GM19043 (cell line): Measurements from ENCODE around the gene ERC1.
"Not testable (repeated sequence)": the region's sequence is repeated elsewhere in the genome, so short reads cannot be mapped to it uniquely, and the experiment has no call there.

Experiments used
- ATAC-seq: cut with Tn5 transposase; IDR thresholded peaks from one replicate; pipeline ENCODE4 v1.9.1; 2021; ENCODE audit warnings: low read depth; ENCODE audit not compliant: unreplicated experiment

Gene ERC1

GRCh38 chr12:1339618-1340319 lies 348.7 kb downstream of the ERC1 start:
- ATAC-seq = no peak

- not testable (repeated sequence) for ATAC-seq
Observed at GRCh38 chr12:1341270-1341669, 350.2 kb downstream of the ERC1 start.

- no peak for ATAC-seq
Observed at GRCh38 chr12:1343422-1343821, 352.4 kb downstream of the ERC1 start.

- no peak for ATAC-seq
Observed at GRCh38 chr12:1344245-1344644, 353.2 kb downstream of the ERC1 start.

GRCh38 chr12:1346126-1346525 lies 355.1 kb downstream of the ERC1 start:
- ATAC-seq = no peak

- ATAC-seq = no peak
Observed at GRCh38 chr12:1347294-1347693, 356.3 kb downstream of the ERC1 start.

- no peak for ATAC-seq
Observed at GRCh38 chr12:1348606-1349005, 357.6 kb downstream of the ERC1 start.

- no peak for ATAC-seq
Observed at GRCh38 chr12:1350055-1350933, 359.3 kb downstream of the ERC1 start.

- ATAC-seq = no peak
Observed at GRCh38 chr12:1350934-1351240, 359.9 kb downstream of the ERC1 start.

GRCh38 chr12:1351926-1352325 lies 360.9 kb downstream of the ERC1 start:
- no peak for ATAC-seq

- no peak for ATAC-seq
Observed at GRCh38 chr12:1353451-1353850, 362.4 kb downstream of the ERC1 start.

GRCh38 chr12:1355396-1355795 lies 364.4 kb downstream of the ERC1 start:
- ATAC-seq = no peak

- not testable (repeated sequence) for ATAC-seq
Observed at GRCh38 chr12:1355871-1356270, 364.8 kb downstream of the ERC1 start.

- no peak for ATAC-seq
Observed at GRCh38 chr12:1356285-1356684, 365.3 kb downstream of the ERC1 start.

GRCh38 chr12:1357171-1357570 lies 366.1 kb downstream of the ERC1 start:
- ATAC-seq = no peak

GRCh38 chr12:1357711-1358110 lies 366.7 kb downstream of the ERC1 start:
- no peak for ATAC-seq

- ATAC-seq = no peak
Observed at GRCh38 chr12:1360441-1361210, 369.6 kb downstream of the ERC1 start.

GRCh38 chr12:1362143-1362662 lies 371.2 kb downstream of the ERC1 start:
- no peak for ATAC-seq

- no peak for ATAC-seq
Observed at GRCh38 chr12:1365703-1366102, 374.7 kb downstream of the ERC1 start.

- ATAC-seq = no peak
Observed at GRCh38 chr12:1367331-1368291, 376.6 kb downstream of the ERC1 start.
